ENCODE measurements around the gene TLCD3A.

DNA sequence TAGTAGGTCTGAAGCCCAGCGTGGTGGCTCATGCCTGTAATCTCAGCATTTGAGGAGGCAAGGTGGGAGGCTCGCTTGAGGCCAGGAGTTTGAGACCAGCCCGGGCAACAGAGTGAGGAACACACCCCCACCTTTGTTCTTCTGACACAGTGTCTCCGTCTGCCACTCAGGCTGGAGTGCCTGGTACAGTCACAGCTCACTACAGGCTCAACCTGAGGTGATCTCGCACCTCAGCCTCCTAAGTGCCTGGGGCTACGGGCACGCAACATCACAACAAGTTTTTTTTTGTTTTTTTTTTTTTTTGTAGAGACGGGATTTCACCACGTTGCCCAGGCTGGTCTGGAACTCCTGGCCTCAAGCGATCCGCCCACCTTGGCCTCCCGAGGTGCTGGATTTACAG lies 6.7 kb upstream of the TLCD3A start:
- TF ChIP-seq, protein P1, sequence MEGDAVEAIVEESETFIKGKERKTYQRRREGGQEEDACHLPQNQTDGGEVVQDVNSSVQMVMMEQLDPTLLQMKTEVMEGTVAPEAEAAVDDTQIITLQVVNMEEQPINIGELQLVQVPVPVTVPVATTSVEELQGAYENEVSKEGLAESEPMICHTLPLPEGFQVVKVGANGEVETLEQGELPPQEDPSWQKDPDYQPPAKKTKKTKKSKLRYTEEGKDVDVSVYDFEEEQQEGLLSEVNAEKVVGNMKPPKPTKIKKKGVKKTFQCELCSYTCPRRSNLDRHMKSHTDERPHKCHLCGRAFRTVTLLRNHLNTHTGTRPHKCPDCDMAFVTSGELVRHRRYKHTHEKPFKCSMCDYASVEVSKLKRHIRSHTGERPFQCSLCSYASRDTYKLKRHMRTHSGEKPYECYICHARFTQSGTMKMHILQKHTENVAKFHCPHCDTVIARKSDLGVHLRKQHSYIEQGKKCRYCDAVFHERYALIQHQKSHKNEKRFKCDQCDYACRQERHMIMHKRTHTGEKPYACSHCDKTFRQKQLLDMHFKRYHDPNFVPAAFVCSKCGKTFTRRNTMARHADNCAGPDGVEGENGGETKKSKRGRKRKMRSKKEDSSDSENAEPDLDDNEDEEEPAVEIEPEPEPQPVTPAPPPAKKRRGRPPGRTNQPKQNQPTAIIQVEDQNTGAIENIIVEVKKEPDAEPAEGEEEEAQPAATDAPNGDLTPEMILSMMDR (conservative IDR thresholded peaks at IDR 0.05; ENCODE audit: low read depth, low read length): no peak
- TF ChIP-seq EZH2phosphoT487 (IDR thresholded peaks at IDR 0.05; ENCODE audit: borderline replicate concordance, low read length): no peak
